Stimulated activated CD4-positive, alpha-beta T cell treated with anti-CD3 and anti-CD28 coated beads, Interleukin-2, amount 100 ng/mL, for 24 hours (primary cell): Measurements from ENCODE around the gene LIPC.

Experiments
- DNase-seq, 2 donors: peaks; one replicate each; pipeline ENCODE4 v3.0.0-alpha.2; 2020

LIPC gene

GRCh38 chr15:58431221-58432149 is at the start of gene LIPC:
LIPC (plus strand) TSS chr15:58431991; CDS start chr15:58432033, 42 bp downstream.
- DNase-seq = no peak

- peak; percentile 44 to 52 for DNase-seq
These were observed 47.9 kb upstream of the LIPC start for GRCh38 chr15:58383876-58384275.

- DNase-seq = no peak
These were observed 47.1 kb upstream of the LIPC start for GRCh38 chr15:58384667-58385066.

- no peak for DNase-seq
These were observed 45.7 kb upstream of the LIPC start for GRCh38 chr15:58386081-58386480.

- DNase-seq = no peak
These were observed 45.1 kb upstream of the LIPC start for GRCh38 chr15:58386641-58387040.

GRCh38 chr15:58387130-58387529 is 44.7 kb upstream of the LIPC start:
- no peak for DNase-seq

GRCh38 chr15:58388211-58388610 is 43.6 kb upstream of the LIPC start:
- no peak for DNase-seq

- no peak for DNase-seq
These were observed 41.7 kb upstream of the LIPC start for GRCh38 chr15:58390118-58390517.

GRCh38 chr15:58390655-58391054 is 41.1 kb upstream of the LIPC start:
- DNase-seq = no peak

GRCh38 chr15:58391088-58391487 is 40.7 kb upstream of the LIPC start:
- no peak for DNase-seq

GRCh38 chr15:58392141-58392540 is 39.6 kb upstream of the LIPC start:
- no peak for DNase-seq

GRCh38 chr15:58392611-58393161 is 39.1 kb upstream of the LIPC start:
- no peak for DNase-seq

GRCh38 chr15:58393241-58393662 is 38.5 kb upstream of the LIPC start:
- no peak for DNase-seq

- DNase-seq = no peak
These were observed 35.6 kb upstream of the LIPC start for GRCh38 chr15:58396181-58396580.

- no peak for DNase-seq
These were observed 33.7 kb upstream of the LIPC start for GRCh38 chr15:58398071-58398470.

- DNase-seq = no peak
These were observed 33.1 kb upstream of the LIPC start for GRCh38 chr15:58398643-58399042.

GRCh38 chr15:58399739-58400138 is 32.1 kb upstream of the LIPC start:
- no peak for DNase-seq

- no peak for DNase-seq
These were observed 30.5 kb upstream of the LIPC start for GRCh38 chr15:58401276-58401675.

- DNase-seq = no peak
These were observed 29.7 kb upstream of the LIPC start for GRCh38 chr15:58401991-58402649.

- no peak for DNase-seq
These were observed 28.2 kb upstream of the LIPC start for GRCh38 chr15:58403581-58403980.

GRCh38 chr15:58404020-58404419 is 27.8 kb upstream of the LIPC start:
- DNase-seq = no peak

- DNase-seq = no peak
These were observed 27.1 kb upstream of the LIPC start for GRCh38 chr15:58404722-58405121.

GRCh38 chr15:58405865-58406264 is 25.9 kb upstream of the LIPC start:
- DNase-seq = no peak

GRCh38 chr15:58406811-58407210 is 25.0 kb upstream of the LIPC start:
- no peak for DNase-seq
